ENCODE results near the gene TRIM5.
"Not testable (repeated sequence)": the region's sequence is repeated elsewhere in the genome, so short reads cannot be mapped to it uniquely, and the experiment has no call there.

TRIM5 gene

DNA sequence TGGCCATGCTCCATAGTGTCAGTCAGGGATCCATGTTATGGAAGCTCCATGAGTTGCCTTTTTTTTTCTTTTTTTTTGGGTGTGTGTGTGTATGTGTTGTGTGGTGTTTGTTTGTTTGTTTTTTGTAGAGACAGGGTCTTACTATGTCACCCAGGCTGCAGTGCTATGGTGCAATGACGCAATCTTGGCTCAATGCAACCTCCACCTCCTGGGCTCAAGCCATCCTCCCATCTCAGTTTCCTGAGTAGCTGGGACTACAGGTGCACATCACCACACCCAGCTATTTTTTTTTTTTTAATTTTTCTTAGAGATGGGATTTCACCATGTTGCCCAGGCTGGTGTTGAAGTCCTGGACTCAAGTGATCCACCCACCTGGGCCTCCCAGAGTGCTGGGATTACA lies 3.6 kb upstream of the TRIM5 start:
- DNase-seq, result no peak

DNA sequence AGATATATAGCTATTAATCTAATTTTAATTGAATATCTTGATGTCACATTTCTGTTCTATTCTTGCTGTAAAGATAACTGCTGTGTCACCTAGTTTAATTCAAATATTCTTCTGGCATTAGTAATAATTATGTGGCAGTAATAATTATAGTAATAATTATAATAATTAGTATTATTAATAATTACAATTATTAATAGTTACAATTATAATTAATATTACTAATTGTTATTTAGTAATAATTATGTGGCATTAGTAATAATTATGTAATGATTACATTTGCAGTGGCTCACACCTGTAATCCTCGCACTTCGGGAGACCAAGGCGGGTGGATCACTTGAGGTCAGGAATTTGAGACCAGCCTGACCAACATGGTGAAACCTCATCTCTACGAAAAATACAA lies 1.6 kb upstream of the TRIM5 start:
- no peak for DNase-seq

DNA sequence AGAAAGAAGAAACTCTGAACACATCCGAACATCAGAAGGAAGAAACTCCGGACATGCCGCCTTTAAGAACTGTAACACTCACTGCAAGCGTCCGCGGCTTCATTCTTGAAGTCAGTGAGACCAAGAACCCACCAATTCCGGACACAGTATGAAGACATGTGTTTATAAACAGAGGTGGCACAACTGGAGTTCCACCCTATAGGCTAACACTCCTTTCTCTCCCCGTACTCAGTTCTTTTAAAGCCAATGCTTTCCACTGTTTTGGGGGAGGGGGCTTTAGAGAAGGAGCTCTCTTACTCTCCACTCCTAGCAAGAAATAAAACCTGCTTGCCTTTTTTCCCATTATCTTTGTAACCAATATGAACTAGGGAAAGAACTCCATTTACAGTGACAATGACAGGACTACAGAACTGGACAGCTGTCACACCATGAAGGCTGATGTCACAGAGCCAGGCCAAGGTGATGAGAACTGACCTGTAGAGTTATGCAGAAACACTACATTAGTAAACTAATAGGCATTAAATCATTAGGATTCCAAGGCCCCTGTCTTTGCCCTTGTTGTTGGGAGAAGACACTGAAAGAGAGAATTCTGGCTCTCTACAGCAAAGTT lies 733 bp downstream of the TRIM5 start:
- no peak for DNase-seq

DNA sequence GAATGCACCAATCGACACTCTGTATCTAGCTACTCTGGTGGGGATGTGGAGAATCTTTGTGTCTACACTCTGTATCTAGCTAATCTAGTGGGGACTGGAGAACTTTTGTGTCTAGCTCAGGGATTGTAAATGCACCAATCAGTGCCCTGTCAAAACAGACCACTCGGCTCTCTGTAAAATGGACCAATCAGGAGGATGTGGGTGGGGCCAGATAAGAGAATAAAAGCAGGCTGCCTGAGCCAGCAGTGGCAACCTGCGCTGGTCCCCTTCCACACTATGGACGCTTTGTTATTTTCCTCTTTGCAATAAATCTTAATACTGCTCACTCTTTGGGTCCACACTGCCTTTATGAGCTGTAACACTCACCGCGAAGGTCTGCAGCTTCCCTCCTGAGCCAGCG lies 1.3 kb downstream of the TRIM5 start:
- DNase-seq, result not testable (repeated sequence)

DNA sequence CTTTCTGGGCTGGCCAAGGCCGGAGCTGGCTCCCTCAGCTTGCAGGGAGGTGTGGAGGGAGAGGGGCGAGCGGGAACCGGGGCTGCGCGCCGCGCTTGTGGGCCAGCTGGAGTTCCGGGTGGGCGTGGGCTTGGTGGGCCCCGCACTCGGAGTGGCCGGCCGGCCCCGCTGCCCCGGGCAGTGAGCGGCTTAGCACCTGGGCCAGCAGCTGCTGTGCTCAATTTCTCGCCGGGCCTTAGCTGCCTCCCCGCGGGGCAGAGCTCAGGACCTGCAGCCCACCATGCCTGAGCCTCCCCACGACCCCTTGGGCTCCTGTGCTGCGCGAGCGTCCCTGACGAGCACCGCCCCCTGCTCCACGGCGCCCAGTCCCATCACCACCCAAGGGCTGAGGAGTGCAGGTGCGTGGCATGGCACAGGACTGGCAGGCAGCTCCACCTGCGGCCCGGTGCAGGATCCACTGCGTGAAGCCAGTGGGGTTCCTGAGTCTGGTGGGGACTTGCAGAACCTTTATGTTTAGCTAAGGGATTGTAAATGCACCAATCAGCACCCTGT lies 1.9 kb downstream of the TRIM5 start:
- DNase-seq, result not testable (repeated sequence)

DNA sequence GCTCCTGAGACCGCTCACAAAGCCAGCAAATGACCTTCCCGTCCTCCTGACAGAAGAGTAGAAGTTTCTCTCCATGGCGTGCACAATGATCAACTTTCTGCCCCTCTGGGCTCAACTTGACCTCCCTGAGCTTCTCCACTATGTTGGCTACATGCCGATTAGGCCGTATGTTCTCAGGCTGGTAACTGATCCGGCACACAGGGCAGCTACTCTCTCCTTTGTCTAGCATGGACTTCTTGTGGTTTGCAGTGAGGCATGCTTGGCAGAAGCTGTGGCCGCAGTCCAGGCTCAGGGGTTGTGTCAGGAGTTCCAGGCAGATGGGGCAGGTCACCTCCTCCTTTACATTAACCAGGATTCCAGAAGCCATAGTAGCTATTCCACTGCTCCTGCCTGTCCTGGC lies 5.1 kb downstream of the TRIM5 start:
- DNase-seq, result no peak

DNA sequence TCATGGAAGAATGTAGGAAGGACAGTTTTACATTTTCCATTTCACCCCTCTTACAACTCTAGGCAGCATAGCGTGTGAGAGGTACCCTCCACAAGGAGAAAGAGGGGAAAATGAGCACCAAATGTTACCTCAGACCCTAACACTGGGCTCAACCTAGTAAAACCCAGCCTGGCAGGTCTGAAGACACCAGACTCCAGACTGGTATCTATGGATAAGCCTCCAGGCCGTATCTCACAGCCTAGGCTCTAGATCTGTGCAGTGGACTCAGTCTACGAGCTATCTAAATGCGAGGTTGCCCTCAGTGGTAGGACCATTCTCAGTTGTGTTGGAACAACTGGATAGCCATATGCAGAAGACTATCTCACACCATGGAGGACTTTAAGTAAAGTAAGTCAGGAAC lies 10.5 kb downstream of the TRIM5 start:
- no peak for DNase-seq

DNA sequence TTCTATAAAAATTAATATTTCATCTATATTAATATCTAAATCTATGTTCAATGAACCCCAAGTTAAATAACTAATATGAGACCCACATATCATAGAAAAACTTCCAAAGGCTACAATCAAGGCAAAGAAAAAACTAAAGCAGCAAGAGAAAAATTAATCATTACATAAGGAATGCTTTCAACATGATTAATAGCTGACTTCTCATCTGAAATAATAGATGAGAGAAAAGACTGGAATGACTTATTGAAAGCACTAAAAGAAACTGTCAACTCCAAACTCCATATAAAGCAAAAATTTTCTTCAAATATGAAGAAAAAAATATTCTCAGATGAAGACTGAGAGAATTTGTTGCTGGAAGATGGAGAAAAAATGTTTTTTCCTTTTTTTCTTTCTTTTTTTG lies 13.0 kb downstream of the TRIM5 start:
- no peak for DNase-seq

DNA sequence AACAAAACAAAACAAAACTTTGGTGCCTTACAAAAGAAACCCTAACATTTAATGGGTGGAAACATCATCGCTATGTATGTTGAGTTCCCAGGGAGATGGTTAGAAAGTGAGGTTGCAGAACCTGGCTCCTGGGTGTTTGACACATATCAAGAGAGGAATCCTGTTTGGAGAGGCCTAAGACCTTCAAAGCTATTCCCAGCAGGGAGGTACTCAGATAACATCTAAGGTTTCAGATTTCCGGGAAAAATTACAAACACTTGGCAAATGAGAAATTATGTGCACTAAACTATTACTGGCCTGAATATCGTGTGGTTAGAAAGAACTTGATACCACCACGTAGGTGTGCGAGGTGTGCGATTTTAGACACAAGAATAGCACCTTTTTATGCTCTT lies 18.5 kb downstream of the TRIM5 start:
- no peak for DNase-seq

DNA sequence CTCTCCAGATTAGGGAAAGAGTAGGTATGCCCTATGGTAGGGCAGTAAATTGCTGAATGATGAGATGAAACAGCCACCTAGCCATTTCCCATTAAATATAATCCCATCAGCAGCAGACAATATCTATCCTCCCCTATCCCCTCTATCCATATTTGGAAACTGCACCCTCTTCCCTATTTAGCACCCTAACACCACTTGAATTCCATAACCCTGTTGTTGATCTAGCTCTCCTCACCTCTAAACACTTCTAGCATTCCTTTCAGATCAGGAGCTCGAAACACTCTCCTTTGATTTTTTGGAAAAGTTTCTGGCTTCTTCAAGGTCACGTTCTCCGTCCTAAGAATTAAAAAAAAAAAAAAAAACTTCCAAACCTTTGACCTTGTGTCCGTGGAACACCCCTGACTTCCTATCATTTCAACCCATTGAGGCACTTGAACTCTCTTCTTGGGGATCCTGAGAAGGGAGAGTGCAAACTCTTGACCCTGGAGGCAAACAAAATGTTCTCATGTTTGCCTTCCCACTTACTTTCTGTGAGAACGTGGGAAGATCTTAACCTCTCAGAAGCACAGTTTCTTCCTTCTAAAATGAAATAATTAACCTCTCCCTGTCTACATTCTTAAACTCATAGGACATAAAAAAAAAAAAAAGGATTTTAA lies 19.0 kb downstream of the TRIM5 start:
- DNase-seq, result no peak

DNA sequence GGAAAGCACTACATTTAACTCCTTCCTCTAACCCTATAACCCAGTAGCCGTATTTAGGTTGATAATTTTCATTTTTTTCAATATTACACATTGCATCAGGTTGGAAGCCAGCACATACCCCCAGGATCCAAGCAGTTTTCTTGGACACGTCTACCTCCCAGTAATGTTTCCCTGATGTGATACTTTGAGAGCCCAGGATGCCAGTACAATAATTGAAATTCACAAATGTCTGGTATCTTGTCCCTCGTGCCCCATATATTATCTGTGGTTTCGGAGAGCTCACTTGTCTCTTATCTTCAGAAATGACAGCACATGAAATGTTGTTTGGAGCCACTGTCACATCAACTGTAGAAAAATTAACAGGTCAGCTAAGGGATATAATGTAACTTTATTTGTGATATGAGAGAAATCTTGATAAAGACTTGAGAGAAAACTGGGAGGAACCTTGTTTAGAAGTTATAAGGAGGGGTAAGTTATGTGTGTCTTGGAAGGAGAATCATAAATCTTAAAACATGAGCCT lies 19.8 kb downstream of the TRIM5 start:
- DNase-seq, result no peak

DNA sequence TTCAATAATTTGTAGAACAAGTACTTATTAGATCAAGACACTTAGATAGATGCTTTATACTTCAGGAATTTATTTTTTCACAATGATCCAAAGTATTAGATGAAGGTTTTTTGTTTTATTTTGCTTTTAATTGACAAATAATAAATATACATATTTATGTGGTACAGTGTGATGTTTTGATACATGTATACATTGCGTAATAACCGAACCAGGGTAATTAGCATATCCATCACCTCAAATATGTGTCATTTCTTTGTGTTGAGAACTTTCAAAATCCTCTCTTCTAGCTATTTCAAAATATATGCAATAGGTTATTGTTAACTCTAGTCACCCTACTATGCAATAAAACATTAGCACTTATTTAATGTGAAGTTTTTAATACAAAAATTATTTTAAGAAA lies 21.4 kb downstream of the TRIM5 start:
- no peak for DNase-seq

DNA sequence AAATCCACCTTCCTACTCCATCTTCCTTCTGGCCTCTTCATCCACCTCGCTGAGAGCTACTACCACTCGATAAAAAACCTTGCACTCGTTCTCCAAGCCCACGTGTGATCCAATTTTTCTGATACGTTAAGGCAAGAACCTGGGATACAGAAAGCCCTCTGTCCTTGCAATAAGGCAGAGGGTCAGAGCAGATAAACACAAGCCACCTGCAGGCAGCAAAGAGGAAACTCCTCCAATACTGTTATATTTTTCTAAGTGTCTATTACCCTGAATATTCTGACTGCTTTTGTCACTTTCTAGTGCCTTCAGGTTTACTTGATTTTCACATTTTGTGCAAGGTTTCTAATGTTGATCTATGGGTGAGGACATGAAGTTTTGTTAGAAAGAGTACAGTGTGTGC lies 26.6 kb downstream of the TRIM5 start:
- no peak for DNase-seq

DNA sequence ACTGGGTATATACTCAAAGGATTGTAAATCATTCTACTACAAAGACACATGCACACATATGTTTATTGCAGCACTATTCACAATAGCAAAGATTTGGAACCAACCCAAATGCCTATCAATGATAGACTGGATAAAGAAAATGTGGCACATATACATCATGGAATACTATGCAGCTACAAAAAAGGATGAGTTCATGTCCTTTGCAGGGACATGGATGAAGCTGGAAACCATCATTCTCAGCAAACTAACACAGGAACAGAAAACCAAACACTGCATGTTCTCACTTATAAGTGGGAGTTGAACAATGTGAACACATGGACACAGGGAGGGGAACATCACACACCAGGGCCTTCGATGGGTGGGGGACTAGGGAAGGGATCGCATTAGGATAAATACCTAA lies 27.9 kb downstream of the TRIM5 start:
- not testable (repeated sequence) for DNase-seq

DNA sequence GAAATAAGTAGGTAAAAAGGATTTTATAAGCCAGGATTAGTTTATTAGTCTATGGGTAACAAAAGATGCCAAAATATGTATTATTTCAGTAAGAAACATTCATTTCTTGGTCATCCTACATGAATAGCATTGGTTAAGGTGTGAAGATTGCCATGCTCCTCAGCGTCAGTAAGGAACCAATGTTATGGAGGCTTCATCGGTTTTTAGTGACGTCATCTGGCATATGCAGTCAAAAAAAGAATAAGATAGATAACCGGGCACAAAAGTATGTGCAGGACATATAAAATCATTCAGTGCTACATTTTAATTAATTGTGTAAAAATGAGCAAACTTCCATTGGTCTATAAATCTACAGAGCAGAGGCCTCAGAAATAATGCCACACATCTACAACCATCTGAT lies 29.4 kb downstream of the TRIM5 start:
- DNase-seq, result no peak

DNA sequence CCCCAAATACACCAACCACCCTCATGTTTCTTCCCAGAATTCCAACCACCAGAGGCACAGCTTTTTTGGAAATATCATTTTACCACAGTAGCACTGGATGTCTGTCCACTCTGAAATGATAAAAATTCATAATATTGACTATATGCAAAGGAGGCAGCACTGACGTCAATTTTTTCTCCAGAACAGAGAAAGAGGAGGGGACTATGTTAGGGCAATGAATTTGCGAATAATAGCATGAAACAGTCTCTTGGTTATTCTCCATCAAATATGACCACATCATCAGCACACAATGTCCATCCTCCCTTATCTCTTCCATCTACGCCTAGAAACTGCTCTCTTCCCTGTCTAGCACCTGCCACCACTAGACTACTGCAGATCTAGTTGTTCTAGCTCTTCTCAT lies 38.7 kb downstream of the TRIM5 start:
- DNase-seq, result no peak

DNA sequence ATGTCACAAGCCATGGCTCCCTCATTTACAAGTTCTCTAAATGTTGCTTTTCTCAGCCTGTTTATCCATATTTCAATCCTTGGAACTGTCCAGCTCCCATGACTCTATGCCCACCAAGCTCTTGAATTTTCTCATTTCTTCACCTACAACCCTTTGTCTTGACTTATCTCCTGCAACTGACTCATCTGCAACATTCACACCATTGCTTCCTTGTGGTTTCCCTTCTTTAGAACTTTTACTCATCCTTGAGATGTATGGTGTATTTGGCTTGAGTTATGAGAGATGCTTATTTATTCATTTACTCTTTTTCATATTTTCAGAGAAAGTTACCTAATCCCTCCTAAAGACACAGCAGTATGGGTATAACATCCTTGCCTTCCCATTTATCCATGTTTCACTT lies 41.3 kb downstream of the TRIM5 start:
- DNase-seq, result no peak

DNA sequence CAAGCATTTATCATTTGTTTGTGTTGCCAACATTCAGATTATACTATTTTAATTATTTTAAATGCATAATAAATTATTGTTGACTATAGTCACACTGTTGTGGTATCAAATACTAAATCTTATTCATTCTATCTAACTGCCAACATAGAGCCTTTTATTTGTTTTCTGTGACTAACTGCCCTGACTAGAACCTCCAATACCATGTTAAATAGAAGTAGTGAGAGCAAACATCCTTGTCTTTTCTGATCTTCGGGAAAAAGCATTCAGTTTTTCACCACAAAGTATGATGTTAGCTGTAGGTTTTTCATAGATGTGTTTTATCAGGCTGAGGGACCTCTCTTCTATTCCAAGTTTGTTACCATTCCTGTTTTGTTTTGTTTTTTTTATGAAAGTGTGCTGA lies 44.9 kb downstream of the TRIM5 start:
- DNase-seq, result no peak

DNA sequence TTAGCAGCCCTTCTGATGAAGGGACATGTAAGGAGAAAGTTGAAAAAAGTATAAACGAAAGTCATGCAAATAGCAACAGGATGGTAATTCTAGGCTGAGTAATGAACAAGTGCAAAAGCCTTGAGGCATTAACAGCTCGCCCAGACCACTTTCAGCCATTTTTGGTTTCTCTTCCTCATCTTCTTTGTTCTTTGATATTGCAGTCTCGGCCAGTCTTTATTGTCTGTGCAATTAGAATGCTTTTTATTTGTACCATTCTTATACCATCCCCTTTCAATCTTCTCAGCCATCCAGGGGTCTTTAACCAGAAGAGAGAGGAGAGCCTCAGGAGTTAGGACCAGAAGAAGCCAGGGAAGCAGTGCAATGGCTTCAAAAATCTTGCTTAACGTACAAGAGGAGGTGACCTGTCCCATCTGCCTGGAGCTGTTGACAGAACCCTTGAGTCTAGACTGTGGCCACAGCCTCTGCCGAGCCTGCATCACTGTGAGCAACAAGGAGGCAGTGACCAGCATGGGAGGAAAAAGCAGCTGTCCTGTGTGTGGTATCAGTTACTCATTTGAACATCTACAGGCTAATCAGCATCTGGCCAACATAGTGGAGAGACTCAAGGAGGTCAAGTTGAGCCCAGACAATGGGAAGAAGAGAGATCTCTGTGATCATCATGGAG lies 52.8 kb downstream of the TRIM5 start:
- no peak for DNase-seq

DNA sequence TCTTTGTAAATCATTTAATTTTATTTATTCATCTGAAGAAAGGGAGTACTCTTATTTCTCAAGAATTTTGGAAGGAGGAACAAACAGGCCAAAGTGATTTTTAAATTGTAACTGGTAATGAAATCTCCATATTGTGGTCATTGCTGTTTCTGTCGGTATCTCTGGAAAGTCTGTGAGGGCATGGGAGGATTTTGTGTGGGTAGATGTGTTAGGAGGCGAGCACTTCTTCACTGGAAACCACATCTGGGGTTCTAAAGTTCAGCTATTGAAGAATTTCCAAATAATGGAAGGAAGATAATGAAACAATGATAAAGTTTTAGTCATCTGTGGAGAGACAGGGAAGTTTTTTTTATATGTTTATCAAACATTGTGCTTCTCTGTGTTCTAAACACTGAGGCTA lies 53.5 kb downstream of the TRIM5 start:
- no peak for DNase-seq

DNA sequence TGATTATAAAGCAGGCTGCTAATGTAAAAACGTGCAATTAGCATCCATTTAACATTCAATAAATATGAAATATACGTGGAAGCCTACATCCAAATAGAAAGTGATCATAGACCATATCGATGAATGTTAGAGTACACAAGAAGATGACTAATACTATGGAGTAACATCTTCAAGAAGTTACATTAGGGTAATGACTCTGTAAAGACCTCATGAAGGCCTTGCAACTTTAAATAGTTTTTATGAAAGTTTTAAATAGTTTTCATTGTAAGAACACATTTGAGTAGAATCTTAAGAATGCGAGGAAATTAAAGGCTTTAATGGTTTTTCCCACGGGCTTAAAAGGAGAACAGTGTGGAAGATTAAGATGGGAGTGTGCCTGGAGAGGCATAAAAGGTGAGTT lies 58.7 kb downstream of the TRIM5 start:
- DNase-seq, result no peak

DNA sequence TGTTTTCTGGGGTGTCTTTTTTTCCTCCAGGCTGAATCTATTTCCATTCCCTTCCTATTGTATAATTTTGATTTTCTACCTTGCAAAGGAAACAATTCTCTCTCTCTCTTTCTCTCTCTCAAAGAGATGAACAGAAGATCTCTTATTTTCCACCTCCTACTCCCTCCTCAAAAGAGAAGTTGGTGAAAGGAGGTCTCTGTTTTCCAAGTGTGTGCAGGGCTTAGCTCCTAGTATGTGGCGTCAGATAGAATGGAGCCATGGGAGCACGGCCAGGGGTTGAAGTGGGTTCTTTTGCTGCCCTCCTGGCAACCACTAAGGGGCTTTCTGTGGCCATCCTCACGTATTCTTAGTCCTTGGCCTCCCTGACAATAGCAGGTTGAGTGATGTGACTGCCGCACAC lies 59.6 kb downstream of the TRIM5 start:
- DNase-seq, result no peak

DNA sequence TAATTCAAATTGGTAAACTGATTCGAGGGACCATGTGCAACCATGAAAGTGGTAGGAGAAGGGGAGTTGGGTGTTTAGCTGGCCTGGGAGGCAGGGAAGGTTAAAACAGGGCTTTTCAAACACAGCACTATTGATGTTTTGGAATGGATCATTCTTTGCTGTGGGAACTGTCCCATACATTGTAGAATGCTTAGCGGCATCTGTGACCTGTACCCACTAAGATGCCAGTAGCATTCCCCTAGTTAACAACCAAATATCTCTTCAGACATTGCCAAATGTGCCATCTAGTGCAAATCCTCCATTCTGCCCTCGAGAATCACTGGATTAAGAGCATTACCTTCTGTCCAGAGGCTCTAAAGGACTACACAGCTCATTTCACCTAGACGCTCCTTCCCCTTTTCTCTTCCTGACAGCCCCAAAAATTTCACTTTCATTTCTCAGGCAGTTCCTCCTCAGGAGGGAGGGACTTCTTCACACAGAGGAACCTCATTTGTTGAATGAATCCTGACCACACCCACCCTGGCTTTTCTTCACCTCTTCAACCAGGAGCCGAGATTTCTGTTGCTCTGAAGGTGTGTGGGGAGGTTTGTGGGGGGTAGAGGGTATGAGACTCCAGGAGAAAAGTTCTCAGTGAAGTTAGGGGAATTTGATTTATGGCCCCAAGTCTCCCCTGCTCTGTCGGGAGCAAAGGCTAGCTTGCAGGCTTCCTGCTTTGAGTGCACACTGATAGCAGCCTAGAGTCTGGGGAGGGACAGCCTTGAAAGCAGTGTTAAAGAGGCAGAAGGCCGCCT lies 60.2 kb downstream of the TRIM5 start, which contains the start of gene TRIM34:
Gene TRIM34 (plus strand): TSS at position 513 of the 791 bp plus-strand sequence. CDS start 7,331 bp downstream, outside the sequence.
- DNase-seq, result no peak

All from SHP77 treated with DMSO at 0.1 percent for 48 hours (cell line).